ENCODE results near the gene VIPR1. TPM values are rescaled to one million over a fixed set of nuclear protein-coding genes. Genes with fewer than 3 reads are reported as not detected.

VIPR1 gene
- total RNA-seq, 1 experiment from 2014 or later, result 3.7 TPM

DNA sequence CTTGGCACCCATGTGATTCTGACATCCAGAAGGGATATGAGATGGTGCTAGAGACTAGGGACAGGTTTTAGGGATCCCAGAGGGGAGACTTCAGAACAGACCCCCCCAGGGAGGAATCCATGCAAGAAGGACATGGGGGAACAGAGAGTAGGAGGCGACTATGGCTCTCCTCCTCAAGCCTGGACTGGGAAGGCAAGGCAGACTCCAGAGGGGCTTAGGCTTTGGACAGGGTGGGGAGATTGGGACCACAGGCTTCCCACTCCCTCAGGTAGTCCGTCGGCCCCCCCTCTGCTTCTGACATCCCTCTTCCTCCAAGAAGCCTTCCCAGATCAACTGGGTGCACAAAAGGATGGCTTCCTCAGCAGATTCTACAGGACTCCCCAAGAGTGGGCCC lies 3.0 kb upstream of the VIPR1 start:
- no peak overlapping the region for H2AFZ ChIP-seq (ENCODE audit: low read length)
- H3K4me1 ChIP-seq (ENCODE audit: insufficient read depth, low read length), result peaks cover 14% of the 10 kb centered on the region; the same call in 1 of the 2 replicates
- ChIA-PET CTCF (no interaction called here), POLR2A (ENCODE audit: unreplicated experiment) (no interaction called here)
- H3K4me3 ChIP-seq (ENCODE audit: low read length), result no peak overlapping the region
- no peaks in the 10 kb centered on the region for H3K36me3 ChIP-seq (ENCODE audit: low read depth, low read length)
- no peaks in the 10 kb centered on the region for H3F3A ChIP-seq (ENCODE audit: low read length, unreplicated experiment)
- intact Hi-C loops (cut with micrococcal nuclease), result no loop called here
- no TSS peak for BruUV-seq (replicated peaks)
- H4K20me1 ChIP-seq (ENCODE audit: low read length), result no peaks in the 10 kb centered on the region
- H3K4me2 ChIP-seq (ENCODE audit: low read length), result no peak overlapping the region
- no peaks in the 10 kb centered on the region for H3K9me3 ChIP-seq (ENCODE audit: low read length)
- DNase-seq (no peak), ATAC-seq (no peak)
- H3K9ac ChIP-seq (ENCODE audit: low read length), result no peak overlapping the region
- H3K9me2 ChIP-seq (replicated peaks; ENCODE audit: low read length), result no peaks in the 10 kb centered on the region
- no peaks in the 10 kb centered on the region for H3K79me2 ChIP-seq (ENCODE audit: low read length)
- H3K27ac ChIP-seq (ENCODE audit: low read length), result no peak overlapping the region
- no peaks in the 10 kb centered on the region for H3K27me3 ChIP-seq (ENCODE audit: low read length)
- TF ChIP-seq EZH2 (IDR thresholded peaks at IDR 0.05; ENCODE audit: low read length, unreplicated experiment) (no peak), EZH2phosphoT487 (IDR thresholded peaks at IDR 0.05; ENCODE audit: borderline replicate concordance, low read length) (no peak)
- TF ChIP-seq, protein P1, sequence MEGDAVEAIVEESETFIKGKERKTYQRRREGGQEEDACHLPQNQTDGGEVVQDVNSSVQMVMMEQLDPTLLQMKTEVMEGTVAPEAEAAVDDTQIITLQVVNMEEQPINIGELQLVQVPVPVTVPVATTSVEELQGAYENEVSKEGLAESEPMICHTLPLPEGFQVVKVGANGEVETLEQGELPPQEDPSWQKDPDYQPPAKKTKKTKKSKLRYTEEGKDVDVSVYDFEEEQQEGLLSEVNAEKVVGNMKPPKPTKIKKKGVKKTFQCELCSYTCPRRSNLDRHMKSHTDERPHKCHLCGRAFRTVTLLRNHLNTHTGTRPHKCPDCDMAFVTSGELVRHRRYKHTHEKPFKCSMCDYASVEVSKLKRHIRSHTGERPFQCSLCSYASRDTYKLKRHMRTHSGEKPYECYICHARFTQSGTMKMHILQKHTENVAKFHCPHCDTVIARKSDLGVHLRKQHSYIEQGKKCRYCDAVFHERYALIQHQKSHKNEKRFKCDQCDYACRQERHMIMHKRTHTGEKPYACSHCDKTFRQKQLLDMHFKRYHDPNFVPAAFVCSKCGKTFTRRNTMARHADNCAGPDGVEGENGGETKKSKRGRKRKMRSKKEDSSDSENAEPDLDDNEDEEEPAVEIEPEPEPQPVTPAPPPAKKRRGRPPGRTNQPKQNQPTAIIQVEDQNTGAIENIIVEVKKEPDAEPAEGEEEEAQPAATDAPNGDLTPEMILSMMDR (conservative IDR thresholded peaks at IDR 0.05; ENCODE audit: low read depth, low read length), result no peak

GRCh38 chr3:42500091-42500490 lies 2.4 kb upstream of the VIPR1 start:
- no peak overlapping the region for H2AFZ ChIP-seq (ENCODE audit: low read length)
- no peak overlapping the region for H3K4me2 ChIP-seq (ENCODE audit: low read length)
- ATAC-seq (no peak), DNase-seq (no peak)
- no peaks in the 10 kb centered on the region for H3K36me3 ChIP-seq (ENCODE audit: low read depth, low read length)
- H3F3A ChIP-seq (ENCODE audit: low read length, unreplicated experiment), result no peaks in the 10 kb centered on the region
- H3K27me3 ChIP-seq (ENCODE audit: low read length), result no peaks in the 10 kb centered on the region
- H3K27ac ChIP-seq (ENCODE audit: low read length), result no peak overlapping the region
- peaks cover 14% of the 10 kb centered on the region; the same call in 1 of the 2 replicates for H3K4me1 ChIP-seq (ENCODE audit: insufficient read depth, low read length)
- CTCF ChIA-PET, result no interaction called here
- no peaks in the 10 kb centered on the region for H3K9me3 ChIP-seq (ENCODE audit: low read length)
- no peak overlapping the region for H3K4me3 ChIP-seq (ENCODE audit: low read length)
- intact Hi-C loops (cut with micrococcal nuclease), result no loop called here
- BruUV-seq (replicated peaks), result no TSS peak
- no peak overlapping the region for H3K9ac ChIP-seq (ENCODE audit: low read length)
- TF ChIP-seq EZH2phosphoT487 (IDR thresholded peaks at IDR 0.05; ENCODE audit: borderline replicate concordance, low read length) (no peak), EZH2 (IDR thresholded peaks at IDR 0.05; ENCODE audit: low read length, unreplicated experiment) (no peak)
- TF ChIP-seq, protein P1 (conservative IDR thresholded peaks at IDR 0.05; ENCODE audit: low read depth, low read length), result no peak
- no peaks in the 10 kb centered on the region for H4K20me1 ChIP-seq (ENCODE audit: low read length)
- POLR2A ChIA-PET (ENCODE audit: unreplicated experiment), result no interaction called here
- no peaks in the 10 kb centered on the region for H3K79me2 ChIP-seq (ENCODE audit: low read length)
- no peaks in the 10 kb centered on the region for H3K9me2 ChIP-seq (replicated peaks; ENCODE audit: low read length)

DNA sequence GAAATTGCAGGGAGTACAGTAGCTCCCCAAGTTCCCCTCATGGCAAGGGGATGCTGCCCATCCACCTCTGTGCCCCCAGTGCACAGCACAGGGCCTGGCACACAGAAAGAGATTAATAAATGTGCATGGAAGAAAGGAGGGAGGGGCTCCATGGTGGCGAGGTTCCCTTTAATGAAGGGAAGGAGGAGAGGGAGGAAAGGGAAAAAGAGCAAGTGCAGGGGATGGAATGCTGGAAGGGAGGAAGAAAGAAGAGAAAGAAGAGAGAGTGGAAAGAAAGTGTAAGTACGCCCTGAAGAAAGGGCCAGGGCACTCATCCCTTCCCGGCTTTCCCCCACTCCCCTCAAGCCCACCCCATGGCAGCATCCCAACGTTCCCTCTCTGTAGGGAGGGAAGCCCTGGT lies 1.5 kb upstream of the VIPR1 start:
- H3K9me3 ChIP-seq (ENCODE audit: low read length), result no peaks in the 10 kb centered on the region
- no TSS peak for BruUV-seq (replicated peaks)
- TF ChIP-seq EZH2 (IDR thresholded peaks at IDR 0.05; ENCODE audit: low read length, unreplicated experiment) (no peak), EZH2phosphoT487 (IDR thresholded peaks at IDR 0.05; ENCODE audit: borderline replicate concordance, low read length) (no peak)
- TF ChIP-seq, protein P1 (conservative IDR thresholded peaks at IDR 0.05; ENCODE audit: low read depth, low read length), result no peak
- ATAC-seq (no peak), DNase-seq (no peak)
- H3K36me3 ChIP-seq (ENCODE audit: low read depth, low read length), result no peaks in the 10 kb centered on the region
- H3K4me3 ChIP-seq (ENCODE audit: low read length), result no peak overlapping the region
- H3K9me2 ChIP-seq (replicated peaks; ENCODE audit: low read length), result no peaks in the 10 kb centered on the region
- no peaks in the 10 kb centered on the region for H3K79me2 ChIP-seq (ENCODE audit: low read length)
- H3F3A ChIP-seq (ENCODE audit: low read length, unreplicated experiment), result no peaks in the 10 kb centered on the region
- H3K27me3 ChIP-seq (ENCODE audit: low read length), result no peaks in the 10 kb centered on the region
- H3K4me2 ChIP-seq (ENCODE audit: low read length), result no peak overlapping the region
- no peak overlapping the region for H2AFZ ChIP-seq (ENCODE audit: low read length)
- CTCF ChIA-PET, result interaction anchor here (0.9 to 1.9 kb wide), 2 partner anchors 40 to 44 kb away, joined by 3 to 12 read pairs; no protein-coding TSS in a partner anchor
- intact Hi-C loops (cut with micrococcal nuclease), result no loop called here
- H4K20me1 ChIP-seq (ENCODE audit: low read length), result no peaks in the 10 kb centered on the region
- no peak overlapping the region for H3K9ac ChIP-seq (ENCODE audit: low read length)
- POLR2A ChIA-PET (ENCODE audit: unreplicated experiment), result no interaction called here
- H3K27ac ChIP-seq (ENCODE audit: low read length), result no peak overlapping the region
- peaks cover 14% of the 10 kb centered on the region; the same call in 1 of the 2 replicates for H3K4me1 ChIP-seq (ENCODE audit: insufficient read depth, low read length)
